ENCODE results near the gene BNIP5. TPM values are rescaled to one million over a fixed set of nuclear protein-coding genes. Genes with fewer than 3 reads are reported as not detected.
"Not testable (repeated sequence)": the region's sequence is repeated elsewhere in the genome, so short reads cannot be mapped to it uniquely, and the experiment has no call there.

Gene BNIP5
- total RNA-seq, 2 donors from 2014 or later: not detected

GRCh38 chr6:36364669-36365479, 28.2 kb upstream of the BNIP5 start:
- H3K27ac ChIP-seq (ENCODE audit: low read depth, low read length): no peak overlapping the region
- no peak for TF ChIP-seq CTCF (conservative IDR thresholded peaks at IDR 0.05)
- WGBS, 2 experiments (ENCODE audit: insufficient coverage in 1 of 2, insufficient read length in 1 of 2): 93% methylated on average over 8 to 18 of the region's 19 CpGs
- no peaks in the 10 kb centered on the region for H3K36me3 ChIP-seq (ENCODE audit: control insufficient read depth, insufficient read depth, low read length)
- Mint-ChIP-seq H3K27ac (no peak overlapping the region), H3K4me1 (peaks cover 7% of the 10 kb centered on the region), H3K36me3 (ENCODE audit: low read depth) (no peaks in the 10 kb centered on the region), H3K27me3 (ENCODE audit: insufficient read depth) (no peaks in the 10 kb centered on the region), H3K9me3 (no peaks in the 10 kb centered on the region), H3K4me3 (no peak overlapping the region)
- peaks cover 10% of the 10 kb centered on the region for H3K9me3 ChIP-seq (ENCODE audit: control insufficient read depth, low read length)
- H3K4me1 ChIP-seq (ENCODE audit: control insufficient read depth, insufficient read depth, low read length): peaks cover 9% of the 10 kb centered on the region
- H3K4me3 ChIP-seq (ENCODE audit: low read length): no peak overlapping the region
- DNase-seq: peak; percentile 35
- no peak overlapping the region for H3K9ac ChIP-seq (ENCODE audit: extremely low read depth, low read length, poor library complexity, severe bottlenecking)
- no peaks in the 10 kb centered on the region for H3K27me3 ChIP-seq (ENCODE audit: control insufficient read depth, insufficient read depth, low read length, poor library complexity, severe bottlenecking)

GRCh38 chr6:36364061-36364635, 27.5 kb upstream of the BNIP5 start:
- not testable (repeated sequence) for H3K36me3 ChIP-seq (ENCODE audit: control insufficient read depth, insufficient read depth, low read length); H3K4me3 Mint-ChIP-seq; H3K27me3 ChIP-seq (ENCODE audit: control insufficient read depth, insufficient read depth, low read length, poor library complexity, severe bottlenecking); H3K36me3 Mint-ChIP-seq (ENCODE audit: low read depth); H3K4me3 ChIP-seq (ENCODE audit: low read length); H3K27ac ChIP-seq (ENCODE audit: low read depth, low read length); H3K4me1 ChIP-seq (ENCODE audit: control insufficient read depth, insufficient read depth, low read length); H3K4me1 Mint-ChIP-seq; H3K27ac Mint-ChIP-seq; H3K9me3 Mint-ChIP-seq; H3K9ac ChIP-seq (ENCODE audit: extremely low read depth, low read length, poor library complexity, severe bottlenecking); DNase-seq; H3K27me3 Mint-ChIP-seq (ENCODE audit: insufficient read depth); H3K9me3 ChIP-seq (ENCODE audit: control insufficient read depth, low read length)
- 92 to 97% methylated on average over 7 to 33 of the region's 34 CpGs for WGBS, 2 experiments (ENCODE audit: insufficient coverage in 1 of 2, insufficient read length in 1 of 2)

GRCh38 chr6:36363371-36363752, 26.7 kb upstream of the BNIP5 start:
- not testable (repeated sequence) for H3K4me3 ChIP-seq (ENCODE audit: low read length); H3K4me1 Mint-ChIP-seq; H3K27me3 ChIP-seq (ENCODE audit: control insufficient read depth, insufficient read depth, low read length, poor library complexity, severe bottlenecking); H3K36me3 Mint-ChIP-seq (ENCODE audit: low read depth); H3K27me3 Mint-ChIP-seq (ENCODE audit: insufficient read depth); H3K9ac ChIP-seq (ENCODE audit: extremely low read depth, low read length, poor library complexity, severe bottlenecking); H3K27ac ChIP-seq (ENCODE audit: low read depth, low read length); H3K4me1 ChIP-seq (ENCODE audit: control insufficient read depth, insufficient read depth, low read length); H3K9me3 Mint-ChIP-seq; H3K4me3 Mint-ChIP-seq; H3K36me3 ChIP-seq (ENCODE audit: control insufficient read depth, insufficient read depth, low read length); H3K9me3 ChIP-seq (ENCODE audit: control insufficient read depth, low read length)
- WGBS, 2 experiments (ENCODE audit: insufficient coverage in 1 of 2, insufficient read length in 1 of 2): 92% methylated on average over 12 of the region's 13 CpGs
- DNase-seq: peak; percentile 38
- peak overlapping the region; percentile 6 for H3K27ac Mint-ChIP-seq

DNA sequence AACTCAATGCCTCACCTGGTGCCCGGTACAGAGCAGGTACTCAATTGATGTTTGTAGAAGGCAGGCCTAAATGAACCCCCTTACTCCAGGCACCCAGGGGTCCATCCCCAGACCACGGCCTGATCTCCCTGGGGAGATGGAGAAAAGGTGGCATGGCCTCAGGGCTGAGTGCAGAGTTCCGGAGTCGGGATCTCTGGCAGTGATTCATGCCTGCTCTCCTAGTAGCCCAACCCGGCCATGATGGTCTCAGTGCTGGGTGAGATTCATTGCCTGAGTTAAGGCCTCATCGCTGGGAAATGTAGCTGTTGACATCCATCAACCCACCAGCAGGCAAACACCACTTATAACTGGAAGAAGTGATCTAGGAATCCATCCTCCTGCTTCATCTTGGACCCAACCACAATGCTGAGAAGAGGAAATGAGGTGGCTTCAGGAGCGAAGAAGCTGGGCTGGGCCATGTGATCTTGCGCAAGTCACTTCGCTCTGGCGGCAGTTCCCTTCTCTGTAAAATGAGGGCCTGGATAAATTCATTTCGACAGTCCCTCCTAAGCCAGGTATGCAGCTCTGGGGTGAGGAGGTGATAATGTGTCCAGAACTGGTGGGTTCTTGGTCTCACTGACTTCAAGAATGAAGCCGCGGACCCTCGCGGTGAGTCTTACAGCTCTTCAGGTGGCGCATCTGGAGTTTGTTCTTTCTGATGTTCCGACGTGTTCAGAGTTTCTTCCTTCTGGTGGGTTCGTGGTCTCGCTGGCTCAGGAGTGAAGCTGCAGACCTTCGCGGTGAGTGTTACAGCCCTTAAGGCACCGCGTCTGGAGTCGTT, 26.1 kb upstream of the BNIP5 start:
- peaks cover 10% of the 10 kb centered on the region for H3K9me3 ChIP-seq (ENCODE audit: control insufficient read depth, low read length)
- no peak for TF ChIP-seq CTCF (conservative IDR thresholded peaks at IDR 0.05)
- H3K36me3 ChIP-seq (ENCODE audit: control insufficient read depth, insufficient read depth, low read length): no peaks in the 10 kb centered on the region
- peak; percentile 39 for DNase-seq
- WGBS, 2 experiments (ENCODE audit: insufficient coverage in 1 of 2, insufficient read length in 1 of 2): 94 to 96% methylated on average over 20 to 25 of the region's 25 CpGs
- Mint-ChIP-seq H3K36me3 (ENCODE audit: low read depth) (no peaks in the 10 kb centered on the region), H3K4me3 (no peak overlapping the region), H3K4me1 (no peaks in the 10 kb centered on the region), H3K9me3 (no peaks in the 10 kb centered on the region), H3K27ac (peak overlapping the region; percentile 6), H3K27me3 (ENCODE audit: insufficient read depth) (no peaks in the 10 kb centered on the region)
- no peaks in the 10 kb centered on the region for H3K27me3 ChIP-seq (ENCODE audit: control insufficient read depth, insufficient read depth, low read length, poor library complexity, severe bottlenecking)
- no peak overlapping the region for H3K27ac ChIP-seq (ENCODE audit: low read depth, low read length)
- no peak overlapping the region for H3K9ac ChIP-seq (ENCODE audit: extremely low read depth, low read length, poor library complexity, severe bottlenecking)
- no peak overlapping the region for H3K4me3 ChIP-seq (ENCODE audit: low read length)
- no peaks in the 10 kb centered on the region for H3K4me1 ChIP-seq (ENCODE audit: control insufficient read depth, insufficient read depth, low read length)

Data from endodermal cell (in vitro differentiated cells).